Activated T-helper 1 cell treated with anti-CD3 and anti-CD28 coated beads, Interleukin-12 subunit alpha, Interleukin-12 subunit beta, Interleukin-2, Interleukin-4 antibody, amounts not matched to agents 30 ng/mL and 10 ng/mL and 1 ng/mL, durations not matched to agents 14 hours and 24 hours and 36 hours (primary cell): Measurements from ENCODE around the gene RALGPS1. TPM values are rescaled to one million over a fixed set of nuclear protein-coding genes. Genes with fewer than 3 reads are reported as not detected.

ENCODE experiments used
- DNase-seq: peaks from one replicate; pipeline ENCODE4 v3.0.0; 2021; ENCODE audit warnings: low spot score
- H3K27ac Mint-ChIP-seq: one replicate; pipeline ENCODE4 v1.8.0; 2021; ENCODE audit warnings: mild to moderate bottlenecking, mixed read lengths
- H3K27me3 Mint-ChIP-seq: one replicate; pipeline ENCODE4 v1.8.0; 2022; ENCODE audit warnings: mild to moderate bottlenecking, moderate library complexity, mixed read lengths; ENCODE audit not compliant: insufficient read depth
- H3K36me3 Mint-ChIP-seq: one replicate; pipeline ENCODE4 v1.8.0; 2021; ENCODE audit warnings: low read depth, mixed read lengths
- H3K4me1 Mint-ChIP-seq: one replicate; pipeline ENCODE4 v1.8.0; 2021; ENCODE audit warnings: low read depth, mixed read lengths
- H3K4me3 Mint-ChIP-seq: one replicate; pipeline ENCODE4 v1.8.0; 2021; ENCODE audit warnings: mild to moderate bottlenecking, moderate library complexity, mixed read lengths
- H3K9me3 Mint-ChIP-seq: one replicate; pipeline ENCODE4 v1.8.0; 2021; ENCODE audit warnings: mixed read lengths
- intact Hi-C: fragments of 100-400 bp; cut with micrococcal nuclease; formaldehyde crosslinking; loops from one replicate; pipeline ENCODE4 v1.15.1; 2024
- total RNA-seq: library from RNA; stranded (reverse); gene quantifications from 2 replicates; pipeline ENCODE4 v1.2.3, GENCODE V29; 2022

Gene RALGPS1
- total RNA-seq, 1 donor from 2014 or later, result 1.4 TPM

DNA sequence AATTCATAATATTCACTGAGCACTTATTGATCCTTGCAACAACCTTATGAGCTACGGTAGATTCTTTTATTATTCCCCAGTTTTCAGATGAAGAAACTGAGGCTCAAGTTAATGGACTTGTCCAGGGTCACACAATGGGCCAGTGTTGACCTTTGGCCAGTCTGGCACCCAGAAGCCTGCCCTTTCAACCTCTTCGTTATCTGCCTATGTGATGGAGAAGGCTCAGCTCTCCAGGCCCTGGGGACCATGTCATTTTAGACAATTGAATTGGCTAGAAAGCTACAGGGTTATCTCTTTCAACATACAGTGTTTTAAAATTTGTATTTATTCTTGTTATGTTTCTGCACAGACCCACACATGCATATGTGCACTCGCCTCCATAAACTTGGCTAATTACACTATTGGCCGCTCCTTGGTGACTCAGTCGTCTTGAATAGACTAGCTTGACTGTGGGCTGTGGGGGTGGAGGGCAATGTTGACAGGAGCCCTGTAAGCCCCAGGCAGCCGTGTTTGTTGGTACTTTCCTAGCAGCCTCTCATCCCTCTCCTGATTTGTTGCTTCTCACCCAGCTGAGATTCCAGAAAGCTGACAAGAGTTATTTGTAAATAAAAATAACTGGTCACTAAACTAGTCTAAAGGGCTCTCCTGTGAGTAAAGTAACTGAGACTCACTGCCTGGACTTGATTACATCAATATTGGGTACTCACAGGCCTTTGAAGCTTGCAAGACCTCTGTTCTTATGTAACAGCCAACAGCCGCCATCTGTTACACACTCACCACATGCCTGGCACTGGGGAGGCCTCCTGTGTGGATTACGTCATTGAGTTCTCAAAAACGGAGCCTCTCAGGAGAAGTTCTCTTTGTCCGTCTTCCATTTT, 216.3 kb downstream of the RALGPS1 start:
- Mint-ChIP-seq H3K36me3 (no peaks in the 10 kb centered on the region), H3K4me1 (no peaks in the 10 kb centered on the region), H3K27ac (no peak overlapping the region), H3K4me3 (no peak overlapping the region), H3K9me3 (no peaks in the 10 kb centered on the region), H3K27me3 (peaks cover 23% of the 10 kb centered on the region)
- intact Hi-C loops, result no loop called here
- no peak for DNase-seq

DNA sequence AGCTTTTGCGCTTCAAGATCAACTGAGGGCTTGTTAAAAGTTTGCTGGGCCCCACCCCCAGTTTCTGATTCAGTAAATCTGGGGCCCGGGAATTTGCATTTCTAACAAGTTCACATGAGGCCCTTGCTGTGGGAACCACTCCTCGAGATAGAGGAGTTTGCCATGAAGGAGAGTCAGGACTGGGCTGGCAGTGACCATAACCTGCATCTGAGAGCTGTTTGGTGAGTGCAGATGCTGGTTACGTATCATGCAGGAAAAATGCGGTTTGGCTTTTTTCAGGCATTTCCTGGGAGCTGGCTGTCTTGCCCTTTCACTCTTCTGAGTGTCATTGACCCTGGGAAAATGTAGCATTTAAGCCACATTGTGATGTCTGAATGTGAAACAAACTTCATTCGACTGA, 217.3 kb downstream of the RALGPS1 start:
- H3K27me3 Mint-ChIP-seq, result peaks cover 14% of the 10 kb centered on the region
- H3K9me3 Mint-ChIP-seq, result no peaks in the 10 kb centered on the region
- H3K36me3 Mint-ChIP-seq, result no peaks in the 10 kb centered on the region
- no peak overlapping the region for H3K27ac Mint-ChIP-seq
- no peak for DNase-seq
- intact Hi-C loops, result no loop called here
- no peaks in the 10 kb centered on the region for H3K4me1 Mint-ChIP-seq
- no peak overlapping the region for H3K4me3 Mint-ChIP-seq

DNA sequence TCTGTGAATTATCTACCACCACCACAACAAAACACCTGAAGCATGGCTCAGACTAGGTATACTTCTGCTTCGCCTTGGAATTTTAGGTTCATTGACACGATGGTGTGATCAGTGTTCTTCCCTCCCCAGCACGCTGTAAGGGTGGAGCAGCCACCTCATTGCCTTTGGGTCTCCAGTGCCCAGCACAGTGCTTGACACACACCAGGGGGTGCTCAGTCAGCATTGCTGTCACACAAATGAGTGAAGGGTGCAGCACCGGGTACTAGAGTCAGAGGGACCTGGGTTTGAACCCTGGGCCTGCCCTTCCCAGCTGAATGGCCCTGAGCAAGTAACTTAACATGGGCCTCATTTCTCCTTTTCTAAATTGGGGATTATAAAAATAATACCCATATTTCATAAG, 217.8 kb downstream of the RALGPS1 start:
- H3K27me3 Mint-ChIP-seq, result peaks cover 11% of the 10 kb centered on the region
- no peak overlapping the region for H3K27ac Mint-ChIP-seq
- no peaks in the 10 kb centered on the region for H3K9me3 Mint-ChIP-seq
- H3K4me3 Mint-ChIP-seq, result no peak overlapping the region
- intact Hi-C loops, result no loop called here
- no peak for DNase-seq
- H3K4me1 Mint-ChIP-seq, result no peaks in the 10 kb centered on the region
- H3K36me3 Mint-ChIP-seq, result no peaks in the 10 kb centered on the region

DNA sequence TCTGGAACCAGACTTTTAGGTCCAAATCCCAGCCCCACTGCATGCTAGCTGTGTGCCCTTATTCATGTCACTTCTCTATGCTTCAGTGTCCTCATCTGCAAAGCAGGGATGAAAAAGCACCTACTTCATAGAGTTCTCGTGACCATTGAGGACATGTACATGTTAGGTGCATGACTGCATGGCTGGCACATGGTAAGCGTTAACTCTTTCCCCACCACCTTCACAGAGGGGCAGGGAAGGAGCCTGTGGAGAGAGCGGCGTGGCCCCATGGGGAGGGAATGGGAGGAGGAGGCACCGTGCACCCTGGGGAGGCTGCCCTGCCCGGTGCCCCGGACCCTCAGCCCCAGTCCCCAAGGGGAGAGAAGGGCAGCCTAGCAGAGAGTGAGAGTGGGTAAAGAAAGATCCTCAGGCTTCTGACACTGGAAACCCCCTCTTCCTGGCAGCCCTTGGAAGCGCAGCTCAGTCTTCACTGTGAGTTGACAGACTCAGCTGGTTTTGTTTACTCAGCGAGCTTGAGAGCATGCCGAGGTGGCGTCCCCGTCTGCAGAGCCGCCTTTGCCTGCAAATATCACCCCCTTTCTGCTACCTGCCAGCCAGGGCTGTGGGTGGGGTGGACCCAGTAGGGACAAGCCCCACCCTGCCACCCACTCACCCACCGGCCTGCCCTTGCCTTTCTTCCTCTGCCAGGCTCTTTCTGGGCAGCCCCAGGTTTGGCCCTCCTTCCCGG, 218.5 kb downstream of the RALGPS1 start:
- H3K27me3 Mint-ChIP-seq, result peaks cover 9% of the 10 kb centered on the region
- intact Hi-C loops, result no loop called here
- no peaks in the 10 kb centered on the region for H3K9me3 Mint-ChIP-seq
- DNase-seq, result no peak
- no peak overlapping the region for H3K4me3 Mint-ChIP-seq
- no peaks in the 10 kb centered on the region for H3K4me1 Mint-ChIP-seq
- no peaks in the 10 kb centered on the region for H3K36me3 Mint-ChIP-seq
- no peak overlapping the region for H3K27ac Mint-ChIP-seq

DNA sequence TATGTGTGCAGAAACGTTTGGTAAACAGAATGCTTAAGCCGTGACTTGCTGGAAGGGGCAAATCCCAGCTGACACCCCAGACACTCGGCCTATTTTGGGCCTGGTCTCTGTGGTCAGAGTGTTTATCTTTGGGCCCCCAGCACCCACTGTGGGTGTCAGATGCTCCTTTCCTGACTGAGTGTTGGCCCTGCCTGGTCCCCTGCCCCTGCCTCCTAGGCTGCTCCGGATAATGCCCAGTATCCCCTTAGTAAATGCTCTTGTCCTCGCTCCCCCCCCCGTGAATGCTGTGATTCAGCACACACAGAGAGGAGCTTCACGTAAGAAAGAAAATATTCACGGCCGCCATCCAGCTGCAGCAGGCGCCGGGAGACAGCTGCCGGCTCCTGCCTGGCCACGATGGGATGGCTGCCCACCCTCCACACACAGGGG, 219.2 kb downstream of the RALGPS1 start:
- no peak for DNase-seq
- H3K4me1 Mint-ChIP-seq, result no peaks in the 10 kb centered on the region

DNA sequence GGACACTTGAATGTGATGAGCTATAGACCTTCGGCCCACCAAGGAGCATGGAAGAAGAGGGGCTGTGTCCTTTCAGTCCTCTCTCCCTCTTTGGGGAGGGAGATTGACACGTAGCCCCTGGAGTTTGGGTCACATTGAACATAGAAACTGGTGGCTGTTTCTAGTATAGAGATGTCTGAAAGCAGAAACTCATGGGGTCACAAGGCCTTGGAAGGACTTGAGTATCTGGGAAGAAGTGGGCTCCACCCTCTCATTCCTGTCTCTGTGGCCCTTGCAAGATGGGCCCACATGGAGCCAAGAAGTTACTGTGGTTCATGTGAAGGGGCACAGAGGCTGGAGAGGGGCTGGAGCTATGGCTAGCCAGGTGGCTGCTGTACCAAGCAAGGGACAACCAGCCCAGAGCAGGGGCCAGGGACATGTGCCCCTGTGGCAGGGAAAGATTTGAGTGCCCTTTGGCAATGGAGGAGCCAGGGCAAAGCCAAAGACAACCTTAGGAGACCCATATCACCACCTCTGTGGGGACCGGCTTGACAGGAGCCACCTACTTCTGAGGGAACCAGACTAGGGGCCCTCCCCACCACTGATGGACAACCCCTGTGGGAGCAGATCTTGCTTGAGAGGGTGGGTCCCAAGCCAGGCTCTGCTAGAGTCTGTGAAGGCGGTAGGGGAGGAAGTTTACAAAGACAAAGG, 220.6 kb downstream of the RALGPS1 start:
- no peak overlapping the region for H3K27ac Mint-ChIP-seq
- H3K9me3 Mint-ChIP-seq, result no peaks in the 10 kb centered on the region
- H3K4me3 Mint-ChIP-seq, result no peak overlapping the region
- H3K4me1 Mint-ChIP-seq, result no peaks in the 10 kb centered on the region
- DNase-seq, result no peak
- peaks cover 5% of the 10 kb centered on the region for H3K27me3 Mint-ChIP-seq
- H3K36me3 Mint-ChIP-seq, result no peaks in the 10 kb centered on the region
- intact Hi-C loops, result no loop called here

More for the DNA sequence above, 219.2 kb downstream of the RALGPS1 start:
- no peaks in the 10 kb centered on the region for H3K36me3 Mint-ChIP-seq
- H3K4me3 Mint-ChIP-seq, result no peak overlapping the region
- no peak overlapping the region for H3K27ac Mint-ChIP-seq
- H3K9me3 Mint-ChIP-seq, result no peaks in the 10 kb centered on the region
- intact Hi-C loops, result no loop called here
- peaks cover 9% of the 10 kb centered on the region for H3K27me3 Mint-ChIP-seq

DNA sequence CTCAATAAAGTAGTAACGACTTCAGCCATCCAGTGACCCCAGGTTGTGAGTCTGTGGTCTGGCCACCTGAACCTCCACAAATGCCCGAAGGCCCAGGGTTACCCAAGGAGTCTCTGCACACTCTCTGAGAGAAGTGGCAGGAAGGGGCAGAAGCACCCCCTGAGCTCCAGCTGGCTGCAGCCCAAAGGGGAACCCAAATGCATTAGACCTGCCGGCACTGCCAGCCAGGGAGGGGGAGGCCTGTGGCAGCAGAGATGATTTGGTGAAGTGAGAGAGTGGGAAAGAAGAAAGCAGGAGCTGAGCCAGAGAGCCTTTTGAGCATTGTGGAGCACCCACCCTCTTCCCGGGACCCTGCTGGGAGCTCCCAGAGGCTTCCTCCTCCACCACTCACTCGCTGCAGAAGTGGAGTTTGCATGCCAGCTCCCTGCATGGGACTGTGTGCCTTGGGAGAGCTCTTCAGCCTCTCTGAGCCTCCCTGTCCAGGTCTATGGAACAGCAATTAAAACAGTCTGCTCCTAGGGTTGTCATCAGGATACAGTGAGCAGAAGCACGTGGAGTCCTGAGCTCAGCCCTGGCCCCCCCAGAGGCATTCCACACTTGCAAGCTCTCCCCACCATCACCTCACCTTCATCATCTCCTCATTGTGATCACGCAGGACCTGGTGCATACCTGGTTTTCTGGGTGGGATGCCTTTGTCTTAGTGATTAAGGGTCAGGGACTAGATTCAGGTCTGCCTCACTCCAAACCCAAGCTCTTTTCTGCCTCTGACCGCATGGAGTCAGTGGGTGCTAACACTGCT, 221.7 kb downstream of the RALGPS1 start:
- intact Hi-C loops, result no loop called here
- Mint-ChIP-seq H3K4me1 (no peaks in the 10 kb centered on the region), H3K4me3 (no peak overlapping the region), H3K9me3 (no peaks in the 10 kb centered on the region), H3K36me3 (no peaks in the 10 kb centered on the region), H3K27me3 (peaks cover 7% of the 10 kb centered on the region), H3K27ac (no peak overlapping the region)
- DNase-seq, result no peak

DNA sequence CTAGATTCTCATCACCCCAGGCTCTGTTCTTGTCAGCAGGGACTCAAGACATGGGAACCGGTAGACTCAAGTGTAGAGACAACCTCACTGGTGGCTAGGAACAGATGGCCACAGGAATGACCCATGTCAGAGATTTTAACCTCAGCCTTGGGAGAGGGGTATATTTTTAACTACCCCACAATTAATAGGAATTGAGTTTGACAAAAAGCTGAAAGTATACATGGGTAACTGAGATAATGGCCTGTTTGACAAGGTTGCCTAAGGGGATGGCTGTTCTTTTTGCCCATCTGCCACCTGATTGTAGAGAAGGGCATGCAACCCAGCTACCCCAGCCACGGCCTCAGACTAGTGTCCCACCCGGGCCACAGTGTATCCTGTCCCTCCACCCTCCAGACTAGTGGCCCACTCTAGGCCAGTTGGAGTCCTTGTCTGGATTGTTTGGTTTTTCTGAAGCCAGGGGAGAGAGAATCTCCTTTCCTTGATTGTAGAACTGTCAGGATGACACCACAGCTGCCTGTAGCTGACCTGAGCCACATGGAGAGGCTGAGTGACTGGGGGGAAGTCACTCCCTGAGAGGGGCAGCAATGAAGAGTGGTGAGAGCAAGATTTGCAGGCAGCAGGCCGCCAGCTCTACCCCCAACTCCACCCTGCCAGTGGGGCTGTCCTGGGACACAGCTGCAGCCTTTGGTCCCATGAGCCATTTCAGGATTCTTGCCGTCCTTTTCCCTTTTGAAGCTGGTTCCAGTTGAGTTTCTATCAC, 222.5 kb downstream of the RALGPS1 start:
- Mint-ChIP-seq H3K36me3 (no peaks in the 10 kb centered on the region), H3K27ac (no peak overlapping the region), H3K4me3 (no peak overlapping the region), H3K9me3 (no peaks in the 10 kb centered on the region), H3K4me1 (no peaks in the 10 kb centered on the region), H3K27me3 (peaks cover 7% of the 10 kb centered on the region)
- DNase-seq, result no peak
- intact Hi-C loops, result no loop called here

DNA sequence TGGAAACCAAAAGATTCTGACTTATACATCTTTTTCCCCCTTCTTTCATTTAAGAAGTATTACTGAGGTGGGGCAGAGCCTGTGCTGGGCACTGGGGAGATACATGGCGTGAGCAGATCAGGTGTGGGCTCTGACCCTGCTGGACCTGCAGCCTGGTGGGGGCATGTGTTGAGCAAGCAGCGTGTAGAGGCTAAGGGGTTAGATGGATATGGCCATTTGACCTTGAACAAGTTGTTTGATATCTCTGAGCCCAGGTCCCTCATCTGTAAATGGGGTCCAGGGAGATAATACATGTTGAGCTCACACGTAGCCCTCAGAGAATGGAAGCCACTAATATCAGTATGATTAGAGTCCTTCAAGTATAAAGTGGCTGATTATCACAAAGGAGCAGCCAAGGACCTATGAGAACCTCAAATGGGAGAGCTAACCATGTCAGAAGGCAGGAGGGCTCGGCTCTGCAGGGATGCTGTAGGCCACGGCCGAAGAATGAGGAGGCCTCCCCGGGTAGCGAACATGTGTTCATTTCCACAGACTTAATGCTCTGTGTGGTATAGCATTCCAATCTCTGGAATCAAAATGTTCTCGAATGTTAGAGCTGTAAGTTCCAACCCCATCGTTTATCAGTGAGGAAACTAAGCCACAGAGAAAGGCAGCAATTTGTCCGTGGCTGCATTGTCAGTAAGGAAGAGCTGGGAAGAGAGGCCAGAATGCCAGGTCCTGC, 223.2 kb downstream of the RALGPS1 start:
- no peak for DNase-seq
- intact Hi-C loops, result no loop called here
- Mint-ChIP-seq H3K9me3 (no peaks in the 10 kb centered on the region), H3K4me1 (no peaks in the 10 kb centered on the region), H3K36me3 (no peaks in the 10 kb centered on the region), H3K27me3 (peaks cover 11% of the 10 kb centered on the region), H3K4me3 (no peak overlapping the region), H3K27ac (no peak overlapping the region)

DNA sequence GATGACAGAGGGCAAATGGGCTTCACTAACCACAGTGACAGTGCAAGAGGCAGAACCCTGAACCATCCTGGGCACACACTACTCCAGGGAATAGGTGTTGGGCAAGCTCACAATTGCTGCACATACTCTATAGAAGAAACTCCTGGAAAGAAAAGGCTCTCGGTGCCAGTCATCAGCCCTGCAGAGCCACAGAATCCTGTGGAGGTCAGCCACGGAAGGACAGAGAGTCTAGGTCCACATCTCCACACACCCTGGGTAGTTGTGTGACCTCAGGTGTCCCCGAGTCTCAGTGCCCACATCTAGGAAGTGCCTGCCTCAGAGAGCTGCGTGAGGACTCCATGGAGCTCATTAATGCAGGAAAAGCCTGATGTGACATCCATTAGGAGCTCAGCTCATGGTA, 223.9 kb downstream of the RALGPS1 start:
- Mint-ChIP-seq H3K4me3 (no peak overlapping the region), H3K4me1 (no peaks in the 10 kb centered on the region), H3K27me3 (peaks cover 11% of the 10 kb centered on the region), H3K9me3 (no peaks in the 10 kb centered on the region), H3K27ac (no peak overlapping the region), H3K36me3 (no peaks in the 10 kb centered on the region)
- DNase-seq, result no peak
- intact Hi-C loops, result no loop called here

DNA sequence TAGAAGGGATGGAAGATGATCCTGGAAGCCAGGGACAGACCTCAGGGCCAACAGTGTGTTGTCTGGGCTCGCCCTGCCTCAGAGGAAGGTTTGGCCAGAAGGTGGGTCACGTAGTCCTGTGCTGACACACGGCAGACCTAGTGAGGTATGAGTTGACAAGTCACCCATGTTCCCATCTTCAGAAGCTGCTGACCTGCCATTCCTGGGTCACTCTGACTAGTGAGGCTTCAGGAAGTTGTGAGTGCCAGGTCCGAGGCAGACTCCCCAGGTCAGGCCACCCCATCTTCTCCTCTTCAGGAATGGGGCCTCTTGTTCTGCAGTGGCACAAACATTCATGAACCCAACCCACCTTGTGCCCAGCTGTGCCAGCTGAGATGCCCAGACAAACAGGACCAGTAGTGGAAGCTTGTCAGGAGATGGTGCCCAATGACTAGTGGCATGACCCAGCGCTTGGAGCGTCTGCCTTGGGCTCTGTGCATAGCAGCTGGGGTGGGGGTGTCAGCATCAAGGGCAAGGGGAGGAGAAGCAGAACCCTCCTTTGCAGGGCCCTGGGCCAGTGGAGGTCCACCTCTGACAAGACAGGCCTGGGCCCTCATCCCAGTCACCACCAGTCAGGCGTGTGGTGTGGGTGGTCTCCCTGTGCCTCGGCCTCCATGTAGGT, 224.6 kb downstream of the RALGPS1 start:
- Mint-ChIP-seq H3K27ac (no peak overlapping the region), H3K36me3 (no peaks in the 10 kb centered on the region), H3K4me1 (no peaks in the 10 kb centered on the region)

More for the DNA sequence above, 224.6 kb downstream of the RALGPS1 start:
- Mint-ChIP-seq H3K9me3 (no peaks in the 10 kb centered on the region), H3K27me3 (peaks cover 13% of the 10 kb centered on the region), H3K4me3 (no peak overlapping the region)
- intact Hi-C loops, result no loop called here
- no peak for DNase-seq
